ENCODE measurements around the gene INHBE. TPM values are rescaled to one million over a fixed set of nuclear protein-coding genes. Genes with fewer than 3 reads are reported as not detected.
"Not testable (repeated sequence)": the region's sequence is repeated elsewhere in the genome, so short reads cannot be mapped to it uniquely, and the experiment has no call there.

The INHBE gene
- total RNA-seq, 2 experiments from 2014 or later: 0.35 TPM; not detected in 1

- Mint-ChIP-seq H3K4me1 (peaks cover 41% of the 10 kb centered on the region), H3K27me3 (no peaks in the 10 kb centered on the region), H3K4me3 (peak overlapping the region; percentile 89), H3K9me3 (ENCODE audit: low read depth) (no peaks in the 10 kb centered on the region), H3K36me3 (peaks cover 20% of the 10 kb centered on the region), H3K27ac (peak overlapping the region; percentile 98)
- peak; percentile 56 for DNase-seq
- ATAC-seq: peak; percentile 57
- CTCF ChIA-PET: interaction anchor here (0.8 to 3.9 kb wide), 10 partner anchors 10 to 326 kb away, joined by 3 to 29 read pairs (median 4); partner anchors contain the start of genes GLI1 and INHBE
Measured at GRCh38 chr12:57430112-57430930, 24.8 kb upstream of the INHBE start.

- Mint-ChIP-seq H3K9me3 (ENCODE audit: low read depth) (no peaks in the 10 kb centered on the region), H3K27me3 (no peaks in the 10 kb centered on the region), H3K36me3 (peaks cover 16% of the 10 kb centered on the region), H3K4me1 (peaks cover 43% of the 10 kb centered on the region), H3K27ac (peak within 1 kb of the TSS; percentile 98), H3K4me3 (peak within 1 kb of the TSS; percentile 89)
- CTCF ChIA-PET: interaction anchor here (1.1 to 6.7 kb wide), 4 partner anchors 12 to 27 kb away, joined by 5 to 40 read pairs (median 8); partner anchors contain the start of genes GLI1 and INHBE
- ATAC-seq (peak; percentile 94), DNase-seq (peak; percentile 97)
Measured at GRCh38 chr12:57430931-57431566, 24.1 kb upstream of the INHBE start, which contains the start of gene R3HDM2. Gene R3HDM2 (minus strand): TSS chr12:57431043. CDS start chr12:57310428, 120,615 bp downstream.

- Mint-ChIP-seq H3K27me3 (no peaks in the 10 kb centered on the region), H3K36me3 (peaks cover 10% of the 10 kb centered on the region)
Measured at GRCh38 chr12:57431654-57432188, 23.4 kb upstream of the INHBE start.

GRCh38 chr12:57433370-57433769 lies 21.7 kb upstream of the INHBE start:
- peaks cover 37% of the 10 kb centered on the region for H3K4me1 Mint-ChIP-seq
- ATAC-seq (no peak), DNase-seq (no peak)
- H3K36me3 Mint-ChIP-seq: peaks cover 5% of the 10 kb centered on the region
- H3K4me3 Mint-ChIP-seq: no peak overlapping the region
- H3K9me3 Mint-ChIP-seq (ENCODE audit: low read depth): no peaks in the 10 kb centered on the region
- no peaks in the 10 kb centered on the region for H3K27me3 Mint-ChIP-seq
- H3K27ac Mint-ChIP-seq: no peak overlapping the region
- CTCF ChIA-PET: interaction anchor here (1.0 to 6.7 kb wide), 7 partner anchors 11 to 204 kb away, joined by 3 to 40 read pairs (median 5); partner anchors contain the start of genes GLI1, INHBE and SHMT2

More at GRCh38 chr12:57431654-57432188, 23.4 kb upstream of the INHBE start:
- CTCF ChIA-PET: interaction anchor here (1.0 to 6.7 kb wide), 5 partner anchors 19 to 30 kb away, joined by 5 to 40 read pairs (median 6); partner anchors contain the start of genes GLI1 and INHBE
- Mint-ChIP-seq H3K4me1 (peaks cover 40% of the 10 kb centered on the region), H3K9me3 (ENCODE audit: low read depth) (no peaks in the 10 kb centered on the region), H3K4me3 (peak overlapping the region; percentile 89), H3K27ac (peak overlapping the region; percentile 98)
- ATAC-seq (no peak), DNase-seq (no peak)

- Mint-ChIP-seq H3K9me3 (ENCODE audit: low read depth) (no peaks in the 10 kb centered on the region), H3K27me3 (no peaks in the 10 kb centered on the region), H3K36me3 (peaks cover 3% of the 10 kb centered on the region), H3K27ac (peak within 1 kb of the TSS; percentile 89), H3K4me3 (peak within 1 kb of the TSS; percentile 68), H3K4me1 (peaks cover 30% of the 10 kb centered on the region)
- CTCF ChIA-PET: interaction anchor here (0.7 to 6.7 kb wide), 10 partner anchors 10 to 347 kb away, joined by 3 to 40 read pairs (median 4); partner anchors contain the start of genes GLI1 and INHBE
- ATAC-seq (no peak), DNase-seq (no peak)
Measured at GRCh38 chr12:57434517-57435223, 20.4 kb upstream of the INHBE start, which contains the start of gene INHBC. Gene INHBC (plus strand): TSS chr12:57434784. CDS start chr12:57434887, 103 bp downstream.

- Mint-ChIP-seq H3K27ac (peak overlapping the region; percentile 89), H3K9me3 (ENCODE audit: low read depth) (no peaks in the 10 kb centered on the region), H3K4me1 (peaks cover 25% of the 10 kb centered on the region), H3K27me3 (peaks cover 3% of the 10 kb centered on the region), H3K4me3 (peak overlapping the region; percentile 68), H3K36me3 (no peaks in the 10 kb centered on the region)
- ATAC-seq: peak; percentile 43
- CTCF ChIA-PET: interaction anchor here (0.7 to 6.7 kb wide), 10 partner anchors 9 to 346 kb away, joined by 3 to 40 read pairs (median 4); partner anchors contain the start of genes GLI1 and INHBE
- DNase-seq: peak; percentile 82
Measured at GRCh38 chr12:57435293-57435692, 19.8 kb upstream of the INHBE start.

- Mint-ChIP-seq H3K4me1 (peaks cover 13% of the 10 kb centered on the region), H3K36me3 (peaks cover 6% of the 10 kb centered on the region), H3K9me3 (ENCODE audit: low read depth) (peaks cover 6% of the 10 kb centered on the region), H3K4me3 (no peak overlapping the region), H3K27ac (no peak overlapping the region), H3K27me3 (peaks cover 7% of the 10 kb centered on the region)
- DNase-seq: no peak
- CTCF ChIA-PET: interaction anchor here (0.8 to 1.8 kb wide), 2 partner anchors 15 to 20 kb away, joined by 3 to 5 read pairs; no protein-coding TSS in a partner anchor
- ATAC-seq: no peak
Measured at GRCh38 chr12:57438400-57438799, 16.7 kb upstream of the INHBE start.

- peaks cover 6% of the 10 kb centered on the region for H3K9me3 Mint-ChIP-seq (ENCODE audit: low read depth)
- no peak overlapping the region for H3K4me3 Mint-ChIP-seq
- ATAC-seq (no peak), DNase-seq (no peak)
- no peak overlapping the region for H3K27ac Mint-ChIP-seq
- peaks cover 6% of the 10 kb centered on the region for H3K36me3 Mint-ChIP-seq
- H3K4me1 Mint-ChIP-seq: peaks cover 8% of the 10 kb centered on the region
- peaks cover 7% of the 10 kb centered on the region for H3K27me3 Mint-ChIP-seq
- CTCF ChIA-PET: interaction anchor here (0.6 to 1.6 kb wide), 4 partner anchors 10 to 226 kb away, joined by 3 to 7 read pairs (median 3); no protein-coding TSS in a partner anchor
Measured at GRCh38 chr12:57439762-57440266, 15.3 kb upstream of the INHBE start.

- not testable (repeated sequence) for H3K27ac Mint-ChIP-seq; H3K4me3 Mint-ChIP-seq; DNase-seq; H3K9me3 Mint-ChIP-seq (ENCODE audit: low read depth); H3K27me3 Mint-ChIP-seq; ATAC-seq; H3K4me1 Mint-ChIP-seq; H3K36me3 Mint-ChIP-seq
- CTCF ChIA-PET: interaction anchor here (0.7 to 1.7 kb wide), 2 partner anchors 169 to 199 kb away, joined by 3 to 4 read pairs; no protein-coding TSS in a partner anchor
Measured at GRCh38 chr12:57441393-57441792, 13.7 kb upstream of the INHBE start.

- no peak for ATAC-seq
- DNase-seq: no peak
- peaks cover 6% of the 10 kb centered on the region for H3K36me3 Mint-ChIP-seq
- H3K4me3 Mint-ChIP-seq: no peak overlapping the region
- peaks cover 6% of the 10 kb centered on the region for H3K9me3 Mint-ChIP-seq (ENCODE audit: low read depth)
- H3K27ac Mint-ChIP-seq: no peak overlapping the region
- H3K27me3 Mint-ChIP-seq: peaks cover 7% of the 10 kb centered on the region
- CTCF ChIA-PET: interaction anchor here (1.3 to 1.7 kb wide), 2 partner anchors 11 to 199 kb away, joined by 3 to 4 read pairs; no protein-coding TSS in a partner anchor
- H3K4me1 Mint-ChIP-seq: peaks cover 2% of the 10 kb centered on the region
Measured at GRCh38 chr12:57441846-57442427, 13.2 kb upstream of the INHBE start.

GRCh38 chr12:57444337-57444736 lies 10.8 kb upstream of the INHBE start:
- not testable (repeated sequence) for H3K4me1 Mint-ChIP-seq

More at GRCh38 chr12:57444337-57444736, 10.8 kb upstream of the INHBE start:
- not testable (repeated sequence) for H3K36me3 Mint-ChIP-seq; H3K27me3 Mint-ChIP-seq; H3K4me3 Mint-ChIP-seq; DNase-seq; H3K27ac Mint-ChIP-seq; H3K9me3 Mint-ChIP-seq (ENCODE audit: low read depth); ATAC-seq
- CTCF ChIA-PET: interaction anchor here (0.8 to 2.1 kb wide), 5 partner anchors 8 to 14 kb away, joined by 3 to 8 read pairs (median 5); partner anchors contain the start of genes INHBC and INHBE
